Measurements from ENCODE around the gene CELA2B. TPM values are rescaled to one million over a fixed set of nuclear protein-coding genes. Genes with fewer than 3 reads are reported as not detected.

CELA2B gene
- total and polyA plus RNA-seq, 2 of the 8 experiments (the other 6 are each of a cell fraction or from before 2014, with no cell fraction given) = not detected

GRCh38 chr1:15488371-15488770, 12.5 kb downstream of the CELA2B start:
- Histone ChIP-seq H4K20me1 (replicated peaks in 1 of 2; ENCODE audit: control insufficient read depth in 1 of 2, insufficient read depth in 2 of 2, low read length in 2 of 2) (no peaks in the 10 kb centered on the region), H3K4ac (replicated peaks; ENCODE audit: insufficient read length, low read depth, low read length) (no peak overlapping the region), H3K27ac (ENCODE audit: low read depth, low read length) (no peak overlapping the region), H3K14ac (ENCODE audit: insufficient read length) (no peak overlapping the region), H3K79me1 (ENCODE audit: low read depth, low read length) (no peaks in the 10 kb centered on the region), H2BK120ac (replicated peaks; ENCODE audit: low read depth, low read length) (no peak overlapping the region), H2AFZ (ENCODE audit: low read length) (no peak overlapping the region), H3K9me3 (ENCODE audit: insufficient read depth in 2 of 2, low read depth in 1 of 2, low read length in 1 of 2) (no peaks in the 10 kb centered on the region), H2AK5ac (ENCODE audit: low read depth, low read length) (no peak overlapping the region), H3K4me1 (replicated peaks in 1 of 4; ENCODE audit: control insufficient read depth in 3 of 4, insufficient read depth in 4 of 4, low read length in 3 of 4) (no peaks in the 10 kb centered on the region), H3K36me3 (ENCODE audit: control insufficient read depth in 2 of 4, insufficient read depth in 4 of 4, low read length in 3 of 4) (peaks cover 0 to 4% (median 0%) of the 10 kb centered on the region in 4 experiments; a peak in 2 of 8 replicates), H3K23ac (ENCODE audit: insufficient read length) (no peak overlapping the region), H2BK12ac (ENCODE audit: low read depth, low read length) (no peak overlapping the region), H3K27me3 (replicated peaks in 1 of 4; ENCODE audit: control insufficient read depth in 3 of 4, extremely low read depth in 1 of 4, insufficient read depth in 3 of 4, low read length in 3 of 4) (no peaks in the 10 kb centered on the region), H3K56ac (replicated peaks; ENCODE audit: insufficient read length, low read depth, low read length) (no peak overlapping the region), H2BK15ac (ENCODE audit: low read length) (no peak overlapping the region), H3K4me3 (ENCODE audit: extremely low read depth in 1 of 4, insufficient read depth in 2 of 4, low read depth in 3 of 4, low read length in 4 of 4) (no peak overlapping the region), H4K91ac (replicated peaks; ENCODE audit: insufficient read length, low read length) (no peak overlapping the region), H2BK5ac (ENCODE audit: low read depth, low read length) (no peak overlapping the region), H2BK20ac (ENCODE audit: low read length) (no peak overlapping the region), H3K4me2 (ENCODE audit: insufficient read depth in 1 of 2, low read depth in 2 of 2, low read length in 2 of 2) (no peak overlapping the region), H3K23me2 (ENCODE audit: low read depth, low read length) (no peaks in the 10 kb centered on the region), H4K8ac (ENCODE audit: extremely low read depth, insufficient read depth, low read length) (no peak overlapping the region), H3K79me2 (ENCODE audit: control insufficient read depth in 1 of 2, insufficient read depth in 2 of 2, low read length in 2 of 2) (no peaks in the 10 kb centered on the region), H4K5ac (ENCODE audit: insufficient read length, low read depth, low read length) (no peak overlapping the region), H3K9ac (replicated peaks in 1 of 4; ENCODE audit: extremely low read depth in 1 of 4, low read depth in 3 of 4, low read length in 3 of 4) (no peak overlapping the region), H3K18ac (ENCODE audit: extremely low read depth, low read length) (no peak overlapping the region)
- 86% methylated on average over 3 of the region's 3 CpGs; no CpG with 5 or more reads in 1 of the 2 experiments for WGBS, 2 experiments (ENCODE audit: extremely low coverage in 1 of 2, insufficient coverage in 1 of 2, insufficient read length in 1 of 2, insufficient replicate concordance in 2 of 2, low coverage in 1 of 2, low lambda C conversion rate in 2 of 2, missing lambda C conversion rate in 1 of 2)
- FAIRE-seq (no peak), DNase-seq (ENCODE audit: low read depth in 1 of 2, low spot score in 2 of 2) (no peak)
- ChIA-PET CTCF (ENCODE audit: partially characterized antibody) (interaction anchor here (1.9 to 2.6 kb wide), 2 partner anchors 12 to 14 kb away, joined by 5 to 9 read pairs; no protein-coding TSS in a partner anchor), POLR2A (ENCODE audit: partially characterized antibody) (interaction anchor here (1.2 kb wide), 1 partner anchor 61 kb away, joined by 3 read pairs; no protein-coding TSS in a partner anchor)
- no peak for TF ChIP-seq KDM1A (IDR thresholded peaks at IDR 0.05; ENCODE audit: borderline replicate concordance, low read length)
- no peak for TF ChIP-seq JUND (IDR thresholded peaks at IDR 0.05; ENCODE audit: low read length)
- no peak for TF ChIP-seq RBBP5 (IDR thresholded peaks at IDR 0.05; ENCODE audit: borderline replicate concordance, low read depth, low read length)
- TF ChIP-seq TCF12 (IDR thresholded peaks at IDR 0.05; ENCODE audit: low read depth, low read length) = no peak

All from H1 (cell line).